ENCODE results near the gene NUDT3.

The NUDT3 gene

DNA sequence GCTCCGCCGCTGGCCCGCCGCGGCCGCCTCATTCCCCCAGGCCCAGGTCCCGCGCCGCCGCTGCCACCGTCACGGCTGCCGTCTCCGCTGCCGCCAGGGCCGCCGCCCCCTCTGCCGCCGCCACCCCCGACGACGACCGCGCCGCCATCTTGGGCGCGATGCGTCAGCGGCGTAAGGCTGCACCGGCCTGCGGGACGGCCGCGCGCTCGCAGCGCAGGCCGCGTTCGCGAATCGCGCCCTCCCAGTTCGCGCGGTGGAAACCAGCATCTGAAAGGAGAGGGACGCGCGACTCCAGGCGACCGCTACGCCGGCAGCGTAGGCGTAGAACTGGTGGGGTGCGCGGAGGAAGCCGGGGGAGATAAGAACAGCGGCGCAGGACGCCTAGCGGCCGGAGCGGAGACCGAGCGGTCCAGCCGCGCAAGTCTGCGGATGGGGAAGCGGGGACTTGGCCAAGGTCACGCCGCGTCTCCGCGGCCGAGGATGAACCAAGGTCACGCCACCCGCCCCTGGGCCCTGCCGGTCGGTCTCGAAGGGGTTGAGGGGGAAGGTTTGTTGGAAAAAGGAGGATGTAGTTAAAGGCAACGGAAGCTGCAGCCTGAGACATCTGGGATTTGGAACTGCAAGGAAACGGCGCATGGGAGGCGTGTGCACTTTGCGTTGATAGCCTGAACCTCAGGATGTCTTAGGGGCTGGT lies at the start of gene NUDT3:
TSS of gene NUDT3 (minus strand) at position 173 of the 694 bp plus-strand sequence. CDS start 307 bp downstream, outside the sequence.
- Histone ChIP-seq H3K4me3 (replicated peaks; ENCODE audit: low read depth, low read length) (peak within 1 kb of the TSS; percentile 94), H3K27me3 (replicated peaks; ENCODE audit: control insufficient read depth, insufficient read depth, low read length) (no peaks in the 10 kb centered on the region), H3K36me3 (ENCODE audit: control insufficient read depth, insufficient read depth, low read length) (no peaks in the 10 kb centered on the region)
- TF ChIP-seq, protein P1, sequence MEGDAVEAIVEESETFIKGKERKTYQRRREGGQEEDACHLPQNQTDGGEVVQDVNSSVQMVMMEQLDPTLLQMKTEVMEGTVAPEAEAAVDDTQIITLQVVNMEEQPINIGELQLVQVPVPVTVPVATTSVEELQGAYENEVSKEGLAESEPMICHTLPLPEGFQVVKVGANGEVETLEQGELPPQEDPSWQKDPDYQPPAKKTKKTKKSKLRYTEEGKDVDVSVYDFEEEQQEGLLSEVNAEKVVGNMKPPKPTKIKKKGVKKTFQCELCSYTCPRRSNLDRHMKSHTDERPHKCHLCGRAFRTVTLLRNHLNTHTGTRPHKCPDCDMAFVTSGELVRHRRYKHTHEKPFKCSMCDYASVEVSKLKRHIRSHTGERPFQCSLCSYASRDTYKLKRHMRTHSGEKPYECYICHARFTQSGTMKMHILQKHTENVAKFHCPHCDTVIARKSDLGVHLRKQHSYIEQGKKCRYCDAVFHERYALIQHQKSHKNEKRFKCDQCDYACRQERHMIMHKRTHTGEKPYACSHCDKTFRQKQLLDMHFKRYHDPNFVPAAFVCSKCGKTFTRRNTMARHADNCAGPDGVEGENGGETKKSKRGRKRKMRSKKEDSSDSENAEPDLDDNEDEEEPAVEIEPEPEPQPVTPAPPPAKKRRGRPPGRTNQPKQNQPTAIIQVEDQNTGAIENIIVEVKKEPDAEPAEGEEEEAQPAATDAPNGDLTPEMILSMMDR (IDR thresholded peaks at IDR 0.05; ENCODE audit: insufficient read depth, low read length, poor library complexity, severe bottlenecking) = peak; percentile 95
- peak; percentile 98 for DNase-seq (ENCODE audit: extremely low read depth, insufficient read length)

DNA sequence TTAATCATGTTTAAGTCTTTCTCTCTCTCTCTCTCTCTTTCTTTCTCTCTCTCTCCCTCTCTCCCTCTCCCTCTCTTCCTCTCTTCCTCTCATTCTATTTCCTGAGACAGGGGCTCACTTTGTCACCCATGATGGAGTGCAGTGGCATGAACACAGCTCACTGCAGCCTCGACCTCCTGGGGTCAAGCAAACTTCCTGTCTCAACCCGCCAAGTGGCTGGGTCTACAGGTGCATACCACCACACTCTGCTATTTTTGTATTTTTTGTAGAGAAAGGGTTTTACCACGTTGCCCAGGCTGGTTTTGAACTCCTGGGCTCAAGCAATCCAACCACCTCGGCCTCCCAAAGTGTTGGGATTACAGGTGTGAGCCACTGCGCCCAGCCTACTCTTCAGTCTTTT lies 49.1 kb upstream of the NUDT3 start:
- H3K4me3 ChIP-seq (replicated peaks; ENCODE audit: low read depth, low read length) = no peak overlapping the region
- TF ChIP-seq, protein P1 (IDR thresholded peaks at IDR 0.05; ENCODE audit: insufficient read depth, low read length, poor library complexity, severe bottlenecking) = no peak
- no peaks in the 10 kb centered on the region; the same call in 1 of the 2 replicates for H3K27me3 ChIP-seq (replicated peaks; ENCODE audit: control insufficient read depth, insufficient read depth, low read length)
- no peak for DNase-seq (ENCODE audit: extremely low read depth, insufficient read length)
- H3K36me3 ChIP-seq (ENCODE audit: control insufficient read depth, insufficient read depth, low read length) = no peaks in the 10 kb centered on the region

DNA sequence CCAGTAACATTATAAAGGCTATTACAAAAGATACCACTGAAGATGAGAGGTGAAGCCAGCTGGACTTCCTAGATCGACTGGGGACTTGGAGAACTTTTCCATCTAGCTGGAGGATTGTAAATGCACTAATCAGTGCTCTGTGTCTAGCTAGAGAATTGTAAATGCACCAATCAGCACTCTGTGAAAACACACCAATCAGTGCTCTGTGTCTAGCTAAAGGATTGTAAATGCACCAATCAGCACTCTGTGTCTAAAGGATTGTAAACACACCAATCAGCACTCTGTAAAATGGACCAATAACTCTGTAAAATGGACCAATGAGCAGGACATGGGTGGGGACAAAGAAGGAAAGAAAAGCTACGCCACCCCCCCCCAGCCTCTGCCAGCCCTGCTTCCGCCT lies 47.0 kb upstream of the NUDT3 start:
- H3K36me3 ChIP-seq (ENCODE audit: control insufficient read depth, insufficient read depth, low read length) = no peaks in the 10 kb centered on the region
- DNase-seq (ENCODE audit: extremely low read depth, insufficient read length) = no peak
- H3K27me3 ChIP-seq (replicated peaks; ENCODE audit: control insufficient read depth, insufficient read depth, low read length) = no peaks in the 10 kb centered on the region
- no peak overlapping the region for H3K4me3 ChIP-seq (replicated peaks; ENCODE audit: low read depth, low read length)
- TF ChIP-seq, protein P1 (IDR thresholded peaks at IDR 0.05; ENCODE audit: insufficient read depth, low read length, poor library complexity, severe bottlenecking) = no peak

DNA sequence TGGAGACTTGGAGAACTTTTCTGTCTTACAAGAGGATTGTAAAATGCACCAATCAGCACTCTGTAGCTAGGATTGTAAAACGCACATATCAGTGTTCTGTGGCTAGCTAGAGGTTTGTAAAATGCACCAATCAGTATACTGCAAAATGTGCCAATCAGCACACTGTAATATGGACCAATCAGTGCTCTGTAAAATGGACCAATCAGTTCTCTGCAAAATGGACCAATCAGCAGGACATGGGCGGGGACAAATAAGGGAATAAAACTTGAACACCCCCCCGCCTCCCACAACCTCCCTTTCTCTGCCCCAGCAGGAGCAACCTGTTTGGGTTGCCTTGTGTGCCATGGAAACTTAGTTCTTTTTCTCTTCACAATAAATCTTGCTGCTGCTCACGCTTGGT lies 46.2 kb upstream of the NUDT3 start:
- no peak for DNase-seq (ENCODE audit: extremely low read depth, insufficient read length)
- no peak overlapping the region for H3K4me3 ChIP-seq (replicated peaks; ENCODE audit: low read depth, low read length)
- TF ChIP-seq, protein P1 (IDR thresholded peaks at IDR 0.05; ENCODE audit: insufficient read depth, low read length, poor library complexity, severe bottlenecking) = no peak

DNA sequence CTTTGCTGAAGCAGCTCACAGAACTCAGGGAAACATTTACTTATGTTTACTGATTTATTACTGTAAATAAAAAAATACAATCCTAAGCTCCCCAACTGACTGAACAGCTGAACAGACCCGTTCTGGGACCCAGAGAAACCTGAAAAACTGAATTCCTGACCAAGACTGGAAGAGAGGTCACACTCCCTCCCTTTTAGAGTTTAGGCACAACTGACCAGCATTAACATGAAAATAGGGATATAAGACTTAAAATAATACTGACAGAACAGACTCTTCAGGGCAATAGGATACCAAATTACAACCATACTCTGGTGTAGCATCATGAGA lies 45.1 kb upstream of the NUDT3 start:
- no peak for DNase-seq (ENCODE audit: extremely low read depth, insufficient read length)
- TF ChIP-seq, protein P1 (IDR thresholded peaks at IDR 0.05; ENCODE audit: insufficient read depth, low read length, poor library complexity, severe bottlenecking) = no peak
- Histone ChIP-seq H3K4me3 (replicated peaks; ENCODE audit: low read depth, low read length) (no peak overlapping the region), H3K27me3 (replicated peaks; ENCODE audit: control insufficient read depth, insufficient read depth, low read length) (no peaks in the 10 kb centered on the region), H3K36me3 (ENCODE audit: control insufficient read depth, insufficient read depth, low read length) (no peaks in the 10 kb centered on the region)

More for the DNA sequence above, 46.2 kb upstream of the NUDT3 start:
- Histone ChIP-seq H3K36me3 (ENCODE audit: control insufficient read depth, insufficient read depth, low read length) (no peaks in the 10 kb centered on the region), H3K27me3 (replicated peaks; ENCODE audit: control insufficient read depth, insufficient read depth, low read length) (no peaks in the 10 kb centered on the region)
